Subcutaneous abdominal adipose tissue (tissue), 5 donors: ENCODE results near the gene CLEC4M.
"Not testable (repeated sequence)": the region's sequence is repeated elsewhere in the genome, so short reads cannot be mapped to it uniquely, and the experiment has no call there.

ENCODE experiments used
- H3K27ac ChIP-seq: one replicate; pipeline ENCODE4 v1.7.0; 2013; ENCODE audit warnings: low read depth, mild to moderate bottlenecking, inconsistent platforms, low read length, moderate library complexity
- H3K27me3 ChIP-seq, 5 donors: one replicate each; pipeline ENCODE4 v1.7.0; 2013; ENCODE audit warnings: low read length in 5 of 5, inconsistent platforms in 1 of 5; ENCODE audit not compliant: control insufficient read depth in 5 of 5, insufficient read depth in 4 of 5
- H3K36me3 ChIP-seq, 5 donors: one replicate each; pipeline ENCODE4 v1.7.0; 2013; ENCODE audit warnings: low read length in 5 of 5; ENCODE audit not compliant: control insufficient read depth in 5 of 5, insufficient read depth in 5 of 5
- H3K4me1 ChIP-seq, 5 donors: one replicate each; pipeline ENCODE4 v1.7.0; 2013; ENCODE audit warnings: low read length in 5 of 5, mild to moderate bottlenecking in 3 of 5, moderate library complexity in 1 of 5; ENCODE audit not compliant: control insufficient read depth in 5 of 5, insufficient read depth in 5 of 5
- H3K4me3 ChIP-seq, 5 donors: one replicate each; pipeline ENCODE4 v1.7.0; 2013; ENCODE audit warnings: low read length in 5 of 5, low read depth in 1 of 5
- H3K9ac ChIP-seq, 5 donors: one replicate each; pipeline ENCODE4 v1.7.0; 2013; ENCODE audit warnings: low read length in 5 of 5, mild to moderate bottlenecking in 4 of 5, moderate library complexity in 3 of 5
- H3K9me3 ChIP-seq, 5 donors: one replicate each; pipeline ENCODE4 v1.7.0; 2013; ENCODE audit warnings: low read length in 5 of 5; ENCODE audit not compliant: control insufficient read depth in 5 of 5
- donor health status: healthy.
- donor health status: healthy.
- donor health status: healthy.
- donor health status: healthy.
- donor health status: healthy.

The CLEC4M gene

GRCh38 chr19:7815325-7815724 is 52.3 kb downstream of the CLEC4M start:
- H3K4me3 ChIP-seq, result no peak overlapping the region
- H3K27me3 ChIP-seq, result peaks cover 3 to 9% (median 3%) of the 10 kb centered on the region in 5 donors
- H3K27ac ChIP-seq, result no peak overlapping the region
- no peak overlapping the region for H3K9ac ChIP-seq
- H3K4me1 ChIP-seq, result peaks cover 0 to 4% (median 2%) of the 10 kb centered on the region in 5 donors
- H3K36me3 ChIP-seq, result no peaks in the 10 kb centered on the region
- peaks cover 6 to 37% (median 28%) of the 10 kb centered on the region in 5 donors for H3K9me3 ChIP-seq

GRCh38 chr19:7816040-7816439 is 53.0 kb downstream of the CLEC4M start:
- not testable (repeated sequence) for H3K4me3 ChIP-seq, H3K27ac ChIP-seq, H3K36me3 ChIP-seq, H3K9ac ChIP-seq, H3K4me1 ChIP-seq
- Histone ChIP-seq H3K9me3 (peaks cover 6 to 32% (median 28%) of the 10 kb centered on the region in 5 donors), H3K27me3 (peaks cover 3 to 12% (median 8%) of the 10 kb centered on the region in 5 donors)

- Histone ChIP-seq H3K27ac (no peak overlapping the region), H3K36me3 (no peaks in the 10 kb centered on the region), H3K4me1 (peaks cover 0 to 4% (median 2%) of the 10 kb centered on the region in 5 donors), H3K9me3 (peaks cover 0 to 25% (median 15%) of the 10 kb centered on the region in 5 donors), H3K27me3 (peaks cover 3 to 12% (median 8%) of the 10 kb centered on the region in 5 donors), H3K9ac (no peak overlapping the region), H3K4me3 (no peak overlapping the region)
These were observed 54.8 kb downstream of the CLEC4M start for GRCh38 chr19:7817801-7818200.

GRCh38 chr19:7818806-7819205 is 55.8 kb downstream of the CLEC4M start:
- H3K9me3 ChIP-seq, result peaks cover 0 to 25% (median 15%) of the 10 kb centered on the region in 5 donors
- peaks cover 3 to 12% (median 8%) of the 10 kb centered on the region in 5 donors for H3K27me3 ChIP-seq
- no peaks in the 10 kb centered on the region for H3K36me3 ChIP-seq
- no peak overlapping the region for H3K9ac ChIP-seq
- H3K27ac ChIP-seq, result no peak overlapping the region
- peaks cover 0 to 4% (median 2%) of the 10 kb centered on the region in 5 donors for H3K4me1 ChIP-seq
- H3K4me3 ChIP-seq, result no peak overlapping the region
